ENCODE measurements around the gene HOXA5. TPM values are rescaled to one million over a fixed set of nuclear protein-coding genes. Genes with fewer than 3 reads are reported as not detected.

HOXA5 gene
- total and polyA plus RNA-seq, 8 donors: 2.9 to 53.1 (median 10.7) TPM

GRCh38 chr7:27191833-27192545, 48.5 kb upstream of the HOXA5 start:
- peaks cover 64 to 100% (median 97%) of the 10 kb centered on the region in 3 donors for H3K27me3 ChIP-seq
- peak overlapping the region; percentile 18 to 53 (median 32) for H3K4me3 ChIP-seq
- H3K4me1 ChIP-seq: peaks cover 33 to 48% (median 43%) of the 10 kb centered on the region in 4 donors
- H3K36me3 ChIP-seq: no peaks in the 10 kb centered on the region
- H3K9me3 ChIP-seq: peaks cover 0 to 10% (median 0%) of the 10 kb centered on the region in 4 donors
- TF ChIP-seq, protein P1, sequence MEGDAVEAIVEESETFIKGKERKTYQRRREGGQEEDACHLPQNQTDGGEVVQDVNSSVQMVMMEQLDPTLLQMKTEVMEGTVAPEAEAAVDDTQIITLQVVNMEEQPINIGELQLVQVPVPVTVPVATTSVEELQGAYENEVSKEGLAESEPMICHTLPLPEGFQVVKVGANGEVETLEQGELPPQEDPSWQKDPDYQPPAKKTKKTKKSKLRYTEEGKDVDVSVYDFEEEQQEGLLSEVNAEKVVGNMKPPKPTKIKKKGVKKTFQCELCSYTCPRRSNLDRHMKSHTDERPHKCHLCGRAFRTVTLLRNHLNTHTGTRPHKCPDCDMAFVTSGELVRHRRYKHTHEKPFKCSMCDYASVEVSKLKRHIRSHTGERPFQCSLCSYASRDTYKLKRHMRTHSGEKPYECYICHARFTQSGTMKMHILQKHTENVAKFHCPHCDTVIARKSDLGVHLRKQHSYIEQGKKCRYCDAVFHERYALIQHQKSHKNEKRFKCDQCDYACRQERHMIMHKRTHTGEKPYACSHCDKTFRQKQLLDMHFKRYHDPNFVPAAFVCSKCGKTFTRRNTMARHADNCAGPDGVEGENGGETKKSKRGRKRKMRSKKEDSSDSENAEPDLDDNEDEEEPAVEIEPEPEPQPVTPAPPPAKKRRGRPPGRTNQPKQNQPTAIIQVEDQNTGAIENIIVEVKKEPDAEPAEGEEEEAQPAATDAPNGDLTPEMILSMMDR (IDR thresholded peaks at IDR 0.05): no peak
- TF ChIP-seq POLR2A (IDR thresholded peaks at IDR 0.05) (no peak), POLR2AphosphoS5 (IDR thresholded peaks at IDR 0.05) (no peak), EP300 (IDR thresholded peaks at IDR 0.05) (no peak)
- WGBS, 5 donors: 8 to 21% (median 13%) methylated on average over 33 to 42 of the region's 42 CpGs
- DNase-seq: peak in 1 of 2 donors; percentile 24
- intact Hi-C loops (cut with DNase I; ENCODE audit: low total_unique reads): no loop called here
- H3K27ac ChIP-seq: no peak overlapping the region

DNA sequence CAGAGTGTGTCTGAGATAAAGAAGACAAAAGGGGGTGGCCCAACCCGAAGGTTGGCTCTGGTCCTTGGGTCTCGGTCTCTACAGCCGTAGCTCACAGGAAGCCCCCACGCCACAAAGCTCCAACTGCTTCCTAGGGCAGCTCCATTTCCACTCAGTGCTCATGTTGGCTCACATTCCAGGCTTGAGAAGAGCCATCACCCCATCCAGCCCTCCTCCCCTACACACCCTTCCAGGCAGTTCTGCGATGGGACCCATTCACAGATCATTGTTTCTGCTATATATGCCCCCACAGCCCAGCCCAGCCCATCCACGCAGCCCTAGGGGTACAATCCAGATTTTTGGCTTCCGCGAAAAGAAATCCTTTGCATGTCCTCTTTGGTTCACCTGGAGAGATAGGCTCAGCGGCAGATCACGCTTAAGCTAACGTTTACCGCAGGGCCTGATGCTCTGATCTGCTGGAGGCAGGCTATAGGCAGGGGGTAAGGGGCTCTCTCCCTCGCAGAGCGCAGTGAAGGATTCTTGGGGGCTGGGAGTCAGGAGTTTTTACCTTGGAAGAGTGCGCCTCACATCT, 47.8 kb upstream of the HOXA5 start:
- H3K27me3 ChIP-seq: peaks cover 69 to 100% (median 97%) of the 10 kb centered on the region in 3 donors
- no peak overlapping the region for H3K4me3 ChIP-seq
- peaks cover 0 to 10% (median 0%) of the 10 kb centered on the region in 4 donors for H3K9me3 ChIP-seq
- no peaks in the 10 kb centered on the region for H3K36me3 ChIP-seq
- peaks cover 33 to 44% (median 43%) of the 10 kb centered on the region in 4 donors for H3K4me1 ChIP-seq
- intact Hi-C loops (cut with DNase I; ENCODE audit: low total_unique reads): no loop called here
- no peak overlapping the region for H3K27ac ChIP-seq
- TF ChIP-seq POLR2A (IDR thresholded peaks at IDR 0.05): no peak
- TF ChIP-seq, protein P1 (IDR thresholded peaks at IDR 0.05): no peak
- TF ChIP-seq POLR2AphosphoS5 (IDR thresholded peaks at IDR 0.05): no peak
- no peak for TF ChIP-seq EP300 (IDR thresholded peaks at IDR 0.05)
- 19 to 39% (median 24%) methylated on average over 15 of the region's 15 CpGs for WGBS, 5 donors
- peak in 1 of 2 donors; percentile 10 for DNase-seq

DNA sequence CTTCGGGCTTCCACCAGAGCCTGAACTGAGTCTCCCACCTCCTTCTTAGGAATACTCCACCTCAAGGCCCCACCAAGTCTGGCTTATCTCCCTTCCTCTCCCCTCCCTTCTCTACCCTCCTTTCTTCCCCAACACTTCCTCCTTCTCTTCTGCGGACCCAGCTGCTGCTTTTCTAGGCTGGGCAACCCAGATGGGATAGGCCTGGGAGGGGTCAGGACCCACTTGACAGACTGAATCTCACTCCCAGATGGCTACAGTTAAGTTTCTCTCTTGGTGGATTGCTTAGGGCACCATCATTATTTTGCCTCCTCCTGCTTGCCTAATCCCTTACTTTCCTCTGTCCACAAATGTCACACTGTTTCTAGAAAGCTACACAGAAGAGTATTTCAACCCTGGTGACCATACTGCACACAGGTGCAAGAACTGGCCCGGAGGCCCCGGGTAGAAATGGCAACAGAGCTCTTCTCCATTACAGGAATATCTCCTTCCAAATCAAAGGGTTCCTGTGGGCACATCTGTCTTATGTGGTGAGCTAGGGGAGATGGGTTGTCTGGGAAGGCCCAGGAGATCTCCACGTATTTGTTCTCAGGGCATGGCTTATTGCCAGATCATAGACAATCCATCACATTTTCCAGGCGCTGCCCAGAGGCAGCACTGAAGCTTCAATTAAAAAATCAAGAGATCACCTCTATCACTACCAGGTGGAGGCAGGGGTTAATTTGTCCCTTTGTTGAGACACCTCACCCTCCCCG, 46.7 kb upstream of the HOXA5 start:
- no peak overlapping the region for H3K27ac ChIP-seq
- intact Hi-C loops (cut with DNase I; ENCODE audit: low total_unique reads): no loop called here
- 31 to 53% (median 32%) methylated on average over 6 to 7 of the region's 7 CpGs for WGBS, 5 donors
- TF ChIP-seq EP300 (IDR thresholded peaks at IDR 0.05) (no peak), POLR2AphosphoS5 (IDR thresholded peaks at IDR 0.05) (no peak), POLR2A (IDR thresholded peaks at IDR 0.05) (no peak)
- TF ChIP-seq, protein P1 (IDR thresholded peaks at IDR 0.05): no peak
- H3K4me3 ChIP-seq: no peak overlapping the region
- H3K27me3 ChIP-seq: peaks cover 79 to 100% (median 99%) of the 10 kb centered on the region in 3 donors
- H3K36me3 ChIP-seq: no peaks in the 10 kb centered on the region
- H3K4me1 ChIP-seq: peaks cover 35 to 54% (median 49%) of the 10 kb centered on the region in 4 donors
- peaks cover 0 to 10% (median 0%) of the 10 kb centered on the region in 4 donors for H3K9me3 ChIP-seq
- DNase-seq: peak in 1 of 2 donors; percentile 8
